DOHH2 (cell line): Measurements from ENCODE around the gene WDR64.

Source experiments
- H3F3A ChIP-seq: fragments of 200-600 bp; sonication (generic), shearing (Covaris generic); 2 replicates; pipeline ENCODE4 v1.6.0; 2016; ENCODE audit warnings: antibody characterized with exemption, mild to moderate bottlenecking; ENCODE audit not compliant: control insufficient read depth, insufficient read depth
- H3K27ac ChIP-seq: fragments of 200-600 bp; sonication (generic); 2 replicates; pipeline ENCODE4 v1.5.1; 2014; ENCODE audit warnings: low read depth, mild to moderate bottlenecking, low read length, moderate library complexity
- H3K27me3 ChIP-seq: fragments of 200-600 bp; sonication (generic); 2 replicates; pipeline ENCODE4 v1.6.1; 2014; ENCODE audit warnings: mild to moderate bottlenecking, low read length, mixed read lengths; ENCODE audit not compliant: control insufficient read depth
- H3K36me3 ChIP-seq: fragments of 200-600 bp; sonication (generic); 2 replicates; pipeline ENCODE4 v1.6.1; 2014; ENCODE audit warnings: mild to moderate bottlenecking, low read length, moderate library complexity, mixed read lengths; ENCODE audit not compliant: control insufficient read depth
- H3K4me1 ChIP-seq: fragments of 200-600 bp; sonication (generic); 2 replicates; pipeline ENCODE4 v1.6.1; 2014; ENCODE audit warnings: mild to moderate bottlenecking, low read length, mixed read lengths; ENCODE audit not compliant: control insufficient read depth
- H3K4me2 ChIP-seq: fragments of 200-600 bp; sonication (generic); 2 replicates; pipeline ENCODE4 v1.6.0; 2014; ENCODE audit warnings: mild to moderate bottlenecking, low read length, moderate library complexity
- H3K4me3 ChIP-seq: fragments of 200-600 bp; sonication (generic); 2 replicates; pipeline ENCODE4 v1.5.1; 2014; ENCODE audit warnings: mild to moderate bottlenecking, low read length, mixed read lengths
- H3K79me2 ChIP-seq: fragments of 200-600 bp; sonication (generic); 2 replicates; pipeline ENCODE4 v1.6.1; 2014; ENCODE audit warnings: mild to moderate bottlenecking, low read length, mixed read lengths; ENCODE audit not compliant: control insufficient read depth
- H3K9me2 ChIP-seq: fragments of 200-600 bp; sonication (generic); replicated peaks from 2 replicates; pipeline ENCODE4 v1.6.1; 2014; ENCODE audit warnings: mild to moderate bottlenecking, low read length, mixed read lengths; ENCODE audit not compliant: control insufficient read depth
- H3K9me3 ChIP-seq: fragments of 200-600 bp; sonication (generic); 2 replicates; pipeline ENCODE4 v1.6.1; 2014; ENCODE audit warnings: antibody characterized with exemption, low read length, mixed read lengths; ENCODE audit not compliant: control insufficient read depth, insufficient read depth
- H4K20me1 ChIP-seq: fragments of 200-600 bp; sonication (generic); 2 replicates; pipeline ENCODE4 v1.6.0; 2014; ENCODE audit warnings: low read depth, mild to moderate bottlenecking, antibody characterized with exemption, low read length, moderate library complexity; ENCODE audit not compliant: control insufficient read depth, insufficient read depth
- EZH2phosphoT487 ChIP-seq: fragments of 200-600 bp; sonication (generic); IDR thresholded peaks from 2 replicates; pipeline ENCODE4 v1.6.1; 2017; ENCODE audit warnings: borderline replicate concordance, mild to moderate bottlenecking, antibody characterized with exemption, low read length, moderate library complexity, mixed read lengths
- TF ChIP-seq, protein P1 (sequence below): fragments of 200-600 bp; sonication (generic); IDR thresholded peaks from one replicate; pipeline ENCODE4 v1.5.1; 2014; ENCODE audit warnings: antibody characterized with exemption, mild to moderate bottlenecking, low read depth, low read length; ENCODE audit not compliant: poor library complexity, severe bottlenecking

Gene WDR64

GRCh38 chr1:241778117-241778516 is 126.0 kb downstream of the WDR64 start:
- Histone ChIP-seq H3K79me2 (no peaks in the 10 kb centered on the region), H3K27ac (no peak overlapping the region), H3K4me1 (no peaks in the 10 kb centered on the region), H3K36me3 (no peaks in the 10 kb centered on the region), H3K4me3 (no peak overlapping the region), H3K9me2 (no peaks in the 10 kb centered on the region), H3K4me2 (no peak overlapping the region), H3K27me3 (no peaks in the 10 kb centered on the region), H3K9me3 (no peaks in the 10 kb centered on the region), H4K20me1 (no peaks in the 10 kb centered on the region), H3F3A (no peaks in the 10 kb centered on the region)
- no peak for TF ChIP-seq EZH2phosphoT487
- TF ChIP-seq, protein P1, sequence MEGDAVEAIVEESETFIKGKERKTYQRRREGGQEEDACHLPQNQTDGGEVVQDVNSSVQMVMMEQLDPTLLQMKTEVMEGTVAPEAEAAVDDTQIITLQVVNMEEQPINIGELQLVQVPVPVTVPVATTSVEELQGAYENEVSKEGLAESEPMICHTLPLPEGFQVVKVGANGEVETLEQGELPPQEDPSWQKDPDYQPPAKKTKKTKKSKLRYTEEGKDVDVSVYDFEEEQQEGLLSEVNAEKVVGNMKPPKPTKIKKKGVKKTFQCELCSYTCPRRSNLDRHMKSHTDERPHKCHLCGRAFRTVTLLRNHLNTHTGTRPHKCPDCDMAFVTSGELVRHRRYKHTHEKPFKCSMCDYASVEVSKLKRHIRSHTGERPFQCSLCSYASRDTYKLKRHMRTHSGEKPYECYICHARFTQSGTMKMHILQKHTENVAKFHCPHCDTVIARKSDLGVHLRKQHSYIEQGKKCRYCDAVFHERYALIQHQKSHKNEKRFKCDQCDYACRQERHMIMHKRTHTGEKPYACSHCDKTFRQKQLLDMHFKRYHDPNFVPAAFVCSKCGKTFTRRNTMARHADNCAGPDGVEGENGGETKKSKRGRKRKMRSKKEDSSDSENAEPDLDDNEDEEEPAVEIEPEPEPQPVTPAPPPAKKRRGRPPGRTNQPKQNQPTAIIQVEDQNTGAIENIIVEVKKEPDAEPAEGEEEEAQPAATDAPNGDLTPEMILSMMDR: no peak

- H3K4me3 ChIP-seq: no peak overlapping the region
- H3K79me2 ChIP-seq: no peaks in the 10 kb centered on the region
- no peaks in the 10 kb centered on the region for H3K27me3 ChIP-seq
- H4K20me1 ChIP-seq: no peaks in the 10 kb centered on the region
- H3K4me1 ChIP-seq: no peaks in the 10 kb centered on the region
- no peaks in the 10 kb centered on the region for H3K9me2 ChIP-seq
- no peak overlapping the region for H3K4me2 ChIP-seq
- no peaks in the 10 kb centered on the region for H3K9me3 ChIP-seq
- TF ChIP-seq, protein P1: no peak
- TF ChIP-seq EZH2phosphoT487: no peak
- H3K27ac ChIP-seq: no peak overlapping the region
- no peaks in the 10 kb centered on the region for H3K36me3 ChIP-seq
- no peaks in the 10 kb centered on the region for H3F3A ChIP-seq
Measured at GRCh38 chr1:241779897-241780296, 127.8 kb downstream of the WDR64 start.

GRCh38 chr1:241782396-241782795 is 130.3 kb downstream of the WDR64 start:
- H3K4me1 ChIP-seq: no peaks in the 10 kb centered on the region
- no peak overlapping the region for H3K4me2 ChIP-seq
- no peaks in the 10 kb centered on the region for H3K79me2 ChIP-seq
- H3F3A ChIP-seq: no peaks in the 10 kb centered on the region
- H4K20me1 ChIP-seq: no peaks in the 10 kb centered on the region
- no peaks in the 10 kb centered on the region for H3K36me3 ChIP-seq
- no peak overlapping the region for H3K4me3 ChIP-seq
- H3K9me2 ChIP-seq: no peaks in the 10 kb centered on the region
- H3K27ac ChIP-seq: no peak overlapping the region
- no peaks in the 10 kb centered on the region for H3K27me3 ChIP-seq
- TF ChIP-seq EZH2phosphoT487: no peak
- no peaks in the 10 kb centered on the region for H3K9me3 ChIP-seq

DNA sequence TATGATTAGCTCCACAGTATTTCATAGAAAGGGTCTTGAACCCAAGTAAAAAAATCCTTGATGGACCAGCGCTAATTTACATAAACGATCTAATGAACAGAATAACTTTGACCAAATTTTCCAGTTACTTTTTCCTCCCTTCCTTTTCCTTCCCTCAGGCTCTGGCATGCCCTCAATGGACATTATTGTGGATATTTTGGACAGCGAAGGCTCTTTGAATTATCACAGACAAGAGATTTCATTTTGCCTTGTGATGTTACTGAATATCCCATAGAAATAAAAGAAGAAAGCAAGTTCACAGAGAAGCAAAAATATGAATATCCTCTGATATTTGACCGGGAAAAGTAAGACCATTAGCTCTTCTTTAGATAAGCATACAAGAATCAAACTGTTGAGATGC is 135.6 kb downstream of the WDR64 start:
- TF ChIP-seq EZH2phosphoT487: no peak
- TF ChIP-seq, protein P1: no peak
- no peaks in the 10 kb centered on the region for H3K27me3 ChIP-seq
- H3K79me2 ChIP-seq: no peaks in the 10 kb centered on the region
- no peak overlapping the region for H3K27ac ChIP-seq
- H3K4me1 ChIP-seq: no peaks in the 10 kb centered on the region
- H3K9me2 ChIP-seq: no peaks in the 10 kb centered on the region
- H3K36me3 ChIP-seq: no peaks in the 10 kb centered on the region
- no peak overlapping the region for H3K4me3 ChIP-seq
- no peak overlapping the region for H3K4me2 ChIP-seq
- H3K9me3 ChIP-seq: no peaks in the 10 kb centered on the region
- H4K20me1 ChIP-seq: no peaks in the 10 kb centered on the region
- no peaks in the 10 kb centered on the region for H3F3A ChIP-seq
